Measurements from ENCODE around the gene XPO5. TPM values are rescaled to one million over a fixed set of nuclear protein-coding genes. Genes with fewer than 3 reads are reported as not detected.

The XPO5 gene
- total and polyA plus RNA-seq, 2 experiments from 2014 or later = 28.5 to 95.2 TPM

DNA sequence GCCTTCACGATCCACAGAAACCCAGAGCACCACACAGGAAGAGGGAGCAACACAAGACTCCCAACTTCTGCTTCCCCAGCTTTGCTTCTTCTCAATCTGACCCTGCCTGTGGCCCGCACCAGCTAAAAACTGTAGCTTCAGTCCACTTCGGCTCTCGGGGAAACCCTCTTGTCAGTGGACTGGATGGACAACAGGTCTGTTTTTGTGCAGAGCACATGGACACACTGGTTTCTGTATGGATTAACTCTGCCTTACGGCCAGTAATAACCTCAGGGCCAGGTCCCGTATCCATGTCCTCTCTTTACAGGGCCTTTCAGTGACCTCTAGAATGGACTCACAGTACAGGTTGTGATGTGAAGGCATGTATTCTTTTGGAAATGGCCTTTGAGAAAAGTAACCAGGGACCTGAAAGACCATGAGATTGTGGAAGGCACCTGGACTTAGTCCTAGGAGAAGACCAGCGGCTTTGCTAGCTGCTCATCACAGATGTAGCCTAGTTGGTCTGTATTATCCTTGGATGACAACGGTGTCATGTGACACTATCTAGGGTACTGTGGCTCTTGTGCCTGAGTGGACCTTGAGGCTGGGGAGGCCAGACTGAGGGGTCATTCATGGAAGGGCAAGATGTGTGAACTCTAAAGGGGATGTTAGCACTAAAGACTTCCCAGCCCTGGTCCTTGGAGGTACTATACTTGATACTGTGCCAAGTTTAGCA, 53.1 kb downstream of the XPO5 start:
- Mint-ChIP-seq H3K27me3 (ENCODE audit: insufficient read depth, low read depth, poor library complexity) (peaks cover 6% of the 10 kb centered on the region), H3K4me1 (no peaks in the 10 kb centered on the region), H3K9me3 (no peaks in the 10 kb centered on the region; the same call in 2 of the 3 replicates), H3K36me3 (ENCODE audit: low read depth) (peaks cover 61% of the 10 kb centered on the region; the same call in 2 of the 3 replicates), H3K4me3 (no peak overlapping the region), H3K27ac (no peak overlapping the region)
- TF ChIP-seq, protein P1, sequence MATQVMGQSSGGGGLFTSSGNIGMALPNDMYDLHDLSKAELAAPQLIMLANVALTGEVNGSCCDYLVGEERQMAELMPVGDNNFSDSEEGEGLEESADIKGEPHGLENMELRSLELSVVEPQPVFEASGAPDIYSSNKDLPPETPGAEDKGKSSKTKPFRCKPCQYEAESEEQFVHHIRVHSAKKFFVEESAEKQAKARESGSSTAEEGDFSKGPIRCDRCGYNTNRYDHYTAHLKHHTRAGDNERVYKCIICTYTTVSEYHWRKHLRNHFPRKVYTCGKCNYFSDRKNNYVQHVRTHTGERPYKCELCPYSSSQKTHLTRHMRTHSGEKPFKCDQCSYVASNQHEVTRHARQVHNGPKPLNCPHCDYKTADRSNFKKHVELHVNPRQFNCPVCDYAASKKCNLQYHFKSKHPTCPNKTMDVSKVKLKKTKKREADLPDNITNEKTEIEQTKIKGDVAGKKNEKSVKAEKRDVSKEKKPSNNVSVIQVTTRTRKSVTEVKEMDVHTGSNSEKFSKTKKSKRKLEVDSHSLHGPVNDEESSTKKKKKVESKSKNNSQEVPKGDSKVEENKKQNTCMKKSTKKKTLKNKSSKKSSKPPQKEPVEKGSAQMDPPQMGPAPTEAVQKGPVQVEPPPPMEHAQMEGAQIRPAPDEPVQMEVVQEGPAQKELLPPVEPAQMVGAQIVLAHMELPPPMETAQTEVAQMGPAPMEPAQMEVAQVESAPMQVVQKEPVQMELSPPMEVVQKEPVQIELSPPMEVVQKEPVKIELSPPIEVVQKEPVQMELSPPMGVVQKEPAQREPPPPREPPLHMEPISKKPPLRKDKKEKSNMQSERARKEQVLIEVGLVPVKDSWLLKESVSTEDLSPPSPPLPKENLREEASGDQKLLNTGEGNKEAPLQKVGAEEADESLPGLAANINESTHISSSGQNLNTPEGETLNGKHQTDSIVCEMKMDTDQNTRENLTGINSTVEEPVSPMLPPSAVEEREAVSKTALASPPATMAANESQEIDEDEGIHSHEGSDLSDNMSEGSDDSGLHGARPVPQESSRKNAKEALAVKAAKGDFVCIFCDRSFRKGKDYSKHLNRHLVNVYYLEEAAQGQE (IDR thresholded peaks at IDR 0.05; ENCODE audit: unreplicated experiment) = no peak
- TF ChIP-seq EZH2 (IDR thresholded peaks at IDR 0.05; ENCODE audit: low read depth, unreplicated experiment) (no peak), EZH2phosphoT487 (IDR thresholded peaks at IDR 0.05; ENCODE audit: unreplicated experiment) (no peak), NANOG (IDR thresholded peaks at IDR 0.05; ENCODE audit: borderline replicate concordance) (no peak), ZNF331 (CRISPR knock-in tag; IDR thresholded peaks at IDR 0.05; ENCODE audit: low read depth) (no peak), JUNB (IDR thresholded peaks at IDR 0.05; ENCODE audit: unreplicated experiment) (no peak)
- TF ChIP-seq, protein P2, sequence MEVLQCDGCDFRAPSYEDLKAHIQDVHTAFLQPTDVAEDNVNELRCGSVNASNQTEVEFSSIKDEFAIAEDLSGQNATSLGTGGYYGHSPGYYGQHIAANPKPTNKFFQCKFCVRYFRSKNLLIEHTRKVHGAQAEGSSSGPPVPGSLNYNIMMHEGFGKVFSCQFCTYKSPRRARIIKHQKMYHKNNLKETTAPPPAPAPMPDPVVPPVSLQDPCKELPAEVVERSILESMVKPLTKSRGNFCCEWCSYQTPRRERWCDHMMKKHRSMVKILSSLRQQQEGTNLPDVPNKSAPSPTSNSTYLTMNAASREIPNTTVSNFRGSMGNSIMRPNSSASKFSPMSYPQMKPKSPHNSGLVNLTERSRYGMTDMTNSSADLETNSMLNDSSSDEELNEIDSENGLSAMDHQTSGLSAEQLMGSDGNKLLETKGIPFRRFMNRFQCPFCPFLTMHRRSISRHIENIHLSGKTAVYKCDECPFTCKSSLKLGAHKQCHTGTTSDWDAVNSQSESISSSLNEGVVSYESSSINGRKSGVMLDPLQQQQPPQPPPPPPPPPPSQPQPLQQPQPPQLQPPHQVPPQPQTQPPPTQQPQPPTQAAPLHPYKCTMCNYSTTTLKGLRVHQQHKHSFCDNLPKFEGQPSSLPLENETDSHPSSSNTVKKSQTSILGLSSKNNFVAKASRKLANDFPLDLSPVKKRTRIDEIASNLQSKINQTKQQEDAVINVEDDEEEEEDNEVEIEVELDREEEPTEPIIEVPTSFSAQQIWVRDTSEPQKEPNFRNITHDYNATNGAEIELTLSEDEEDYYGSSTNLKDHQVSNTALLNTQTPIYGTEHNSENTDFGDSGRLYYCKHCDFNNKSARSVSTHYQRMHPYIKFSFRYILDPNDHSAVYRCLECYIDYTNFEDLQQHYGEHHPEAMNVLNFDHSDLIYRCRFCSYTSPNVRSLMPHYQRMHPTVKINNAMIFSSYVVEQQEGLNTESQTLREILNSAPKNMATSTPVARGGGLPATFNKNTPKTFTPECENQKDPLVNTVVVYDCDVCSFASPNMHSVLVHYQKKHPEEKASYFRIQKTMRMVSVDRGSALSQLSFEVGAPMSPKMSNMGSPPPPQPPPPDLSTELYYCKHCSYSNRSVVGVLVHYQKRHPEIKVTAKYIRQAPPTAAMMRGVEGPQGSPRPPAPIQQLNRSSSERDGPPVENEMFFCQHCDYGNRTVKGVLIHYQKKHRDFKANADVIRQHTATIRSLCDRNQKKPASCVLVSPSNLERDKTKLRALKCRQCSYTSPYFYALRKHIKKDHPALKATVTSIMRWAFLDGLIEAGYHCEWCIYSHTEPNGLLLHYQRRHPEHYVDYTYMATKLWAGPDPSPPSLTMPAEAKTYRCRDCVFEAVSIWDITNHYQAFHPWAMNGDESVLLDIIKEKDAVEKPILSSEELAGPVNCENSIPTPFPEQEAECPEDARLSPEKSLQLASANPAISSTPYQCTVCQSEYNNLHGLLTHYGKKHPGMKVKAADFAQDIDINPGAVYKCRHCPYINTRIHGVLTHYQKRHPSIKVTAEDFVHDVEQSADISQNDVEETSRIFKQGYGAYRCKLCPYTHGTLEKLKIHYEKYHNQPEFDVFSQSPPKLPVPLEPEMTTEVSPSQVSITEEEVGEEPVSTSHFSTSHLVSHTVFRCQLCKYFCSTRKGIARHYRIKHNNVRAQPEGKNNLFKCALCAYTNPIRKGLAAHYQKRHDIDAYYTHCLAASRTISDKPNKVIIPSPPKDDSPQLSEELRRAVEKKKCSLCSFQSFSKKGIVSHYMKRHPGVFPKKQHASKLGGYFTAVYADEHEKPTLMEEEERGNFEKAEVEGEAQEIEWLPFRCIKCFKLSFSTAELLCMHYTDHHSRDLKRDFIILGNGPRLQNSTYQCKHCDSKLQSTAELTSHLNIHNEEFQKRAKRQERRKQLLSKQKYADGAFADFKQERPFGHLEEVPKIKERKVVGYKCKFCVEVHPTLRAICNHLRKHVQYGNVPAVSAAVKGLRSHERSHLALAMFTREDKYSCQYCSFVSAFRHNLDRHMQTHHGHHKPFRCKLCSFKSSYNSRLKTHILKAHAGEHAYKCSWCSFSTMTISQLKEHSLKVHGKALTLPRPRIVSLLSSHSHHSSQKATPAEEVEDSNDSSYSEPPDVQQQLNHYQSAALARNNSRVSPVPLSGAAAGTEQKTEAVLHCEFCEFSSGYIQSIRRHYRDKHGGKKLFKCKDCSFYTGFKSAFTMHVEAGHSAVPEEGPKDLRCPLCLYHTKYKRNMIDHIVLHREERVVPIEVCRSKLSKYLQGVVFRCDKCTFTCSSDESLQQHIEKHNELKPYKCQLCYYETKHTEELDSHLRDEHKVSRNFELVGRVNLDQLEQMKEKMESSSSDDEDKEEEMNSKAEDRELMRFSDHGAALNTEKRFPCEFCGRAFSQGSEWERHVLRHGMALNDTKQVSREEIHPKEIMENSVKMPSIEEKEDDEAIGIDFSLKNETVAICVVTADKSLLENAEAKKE (CRISPR knock-in tag; IDR thresholded peaks at IDR 0.05) = no peak
- TF ChIP-seq, protein P3, sequence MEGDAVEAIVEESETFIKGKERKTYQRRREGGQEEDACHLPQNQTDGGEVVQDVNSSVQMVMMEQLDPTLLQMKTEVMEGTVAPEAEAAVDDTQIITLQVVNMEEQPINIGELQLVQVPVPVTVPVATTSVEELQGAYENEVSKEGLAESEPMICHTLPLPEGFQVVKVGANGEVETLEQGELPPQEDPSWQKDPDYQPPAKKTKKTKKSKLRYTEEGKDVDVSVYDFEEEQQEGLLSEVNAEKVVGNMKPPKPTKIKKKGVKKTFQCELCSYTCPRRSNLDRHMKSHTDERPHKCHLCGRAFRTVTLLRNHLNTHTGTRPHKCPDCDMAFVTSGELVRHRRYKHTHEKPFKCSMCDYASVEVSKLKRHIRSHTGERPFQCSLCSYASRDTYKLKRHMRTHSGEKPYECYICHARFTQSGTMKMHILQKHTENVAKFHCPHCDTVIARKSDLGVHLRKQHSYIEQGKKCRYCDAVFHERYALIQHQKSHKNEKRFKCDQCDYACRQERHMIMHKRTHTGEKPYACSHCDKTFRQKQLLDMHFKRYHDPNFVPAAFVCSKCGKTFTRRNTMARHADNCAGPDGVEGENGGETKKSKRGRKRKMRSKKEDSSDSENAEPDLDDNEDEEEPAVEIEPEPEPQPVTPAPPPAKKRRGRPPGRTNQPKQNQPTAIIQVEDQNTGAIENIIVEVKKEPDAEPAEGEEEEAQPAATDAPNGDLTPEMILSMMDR (conservative IDR thresholded peaks at IDR 0.05; ENCODE audit: low read depth in 2 of 2) = no peak
- ATAC-seq (no peak), DNase-seq (ENCODE audit: low spot score) (no peak)
- H3K36me3 ChIP-seq (ENCODE audit: insufficient read depth) = peaks cover 54% of the 10 kb centered on the region
- H3K27me3 ChIP-seq (ENCODE audit: insufficient read depth) = no peaks in the 10 kb centered on the region
- H3F3A ChIP-seq (replicated peaks; ENCODE audit: low read depth) = peaks cover 41% of the 10 kb centered on the region
- H3K79me2 ChIP-seq (replicated peaks; ENCODE audit: insufficient read depth) = peaks cover 14% of the 10 kb centered on the region
- H3K4me1 ChIP-seq (ENCODE audit: insufficient read depth) = peaks cover 7% of the 10 kb centered on the region
- peaks cover 19% of the 10 kb centered on the region for H4K20me1 ChIP-seq (replicated peaks; ENCODE audit: insufficient read depth)
- no peak overlapping the region for H3K4me3 ChIP-seq
- no peak overlapping the region for H3K4me2 ChIP-seq
- no peak overlapping the region for H3K27ac ChIP-seq (ENCODE audit: low read depth)
- no peak overlapping the region for H2AFZ ChIP-seq
- no peaks in the 10 kb centered on the region for H3K9me2 ChIP-seq (ENCODE audit: insufficient read depth)
